Measurements from ENCODE around the gene SLC22A12.
"Not testable (repeated sequence)": the region's sequence is repeated elsewhere in the genome, so short reads cannot be mapped to it uniquely, and the experiment has no call there.

Gene SLC22A12

GRCh38 chr11:64591257-64592233, 525 bp downstream of the SLC22A12 start:
- H3K9me3 Mint-ChIP-seq, result peaks cover 15 to 17% of the 10 kb centered on the region in 2 donors
- no peak overlapping the region for H3K4me3 Mint-ChIP-seq
- H3K4me1 Mint-ChIP-seq, result peaks cover 2 to 3% of the 10 kb centered on the region in 2 donors
- no peak overlapping the region for H3K27ac Mint-ChIP-seq
- peaks cover 5 to 15% of the 10 kb centered on the region in 2 donors for H3K27me3 Mint-ChIP-seq
- no peak for DNase-seq
- peaks cover 0 to 2% of the 10 kb centered on the region in 2 donors for H3K36me3 Mint-ChIP-seq
- ATAC-seq (replicated peaks), result no peak

DNA sequence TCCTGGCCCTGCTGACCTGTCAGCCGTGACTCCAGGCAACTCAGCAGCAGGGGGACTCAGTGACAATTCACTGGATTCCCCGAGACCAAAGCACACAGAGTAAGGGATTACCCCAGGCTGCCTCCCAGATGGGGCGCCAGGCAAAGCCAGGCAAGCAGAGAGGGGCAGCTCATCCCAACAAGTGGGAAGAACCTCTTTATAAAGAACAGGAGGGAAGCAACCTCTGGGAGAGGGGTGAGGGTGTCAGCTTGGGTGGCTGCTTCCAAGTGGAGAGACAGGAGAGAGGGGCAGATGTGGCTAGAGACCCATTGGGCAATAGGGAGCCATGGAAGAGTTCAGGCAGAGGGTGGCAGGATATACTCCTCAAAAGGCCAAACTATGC, 1.2 kb downstream of the SLC22A12 start:
- no peaks in the 10 kb centered on the region for H3K4me1 Mint-ChIP-seq
- no peak overlapping the region for H3K4me3 Mint-ChIP-seq
- ATAC-seq (replicated peaks) (no peak), DNase-seq (no peak)
- peaks cover 0 to 2% of the 10 kb centered on the region in 2 donors for H3K36me3 Mint-ChIP-seq
- H3K9me3 Mint-ChIP-seq, result peaks cover 15 to 17% of the 10 kb centered on the region in 2 donors
- H3K27ac Mint-ChIP-seq, result no peak overlapping the region
- H3K27me3 Mint-ChIP-seq, result peaks cover 5 to 15% of the 10 kb centered on the region in 2 donors

DNA sequence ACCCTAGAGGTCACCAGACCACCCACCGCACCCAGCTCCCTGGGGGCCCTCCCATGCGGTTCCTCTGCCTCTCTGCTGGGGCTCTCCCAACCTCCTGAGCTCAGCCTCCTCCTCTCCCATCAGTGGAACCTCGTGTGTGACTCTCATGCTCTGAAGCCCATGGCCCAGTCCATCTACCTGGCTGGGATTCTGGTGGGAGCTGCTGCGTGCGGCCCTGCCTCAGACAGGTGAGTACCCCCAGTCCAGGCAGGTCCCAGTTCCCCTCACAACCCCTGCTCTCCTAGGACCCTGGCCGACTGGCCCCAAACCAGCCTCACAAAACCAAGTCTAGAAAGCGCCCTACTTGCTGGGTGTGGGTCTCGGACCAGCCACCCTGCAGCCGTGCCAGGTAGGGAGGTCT, 1.6 kb downstream of the SLC22A12 start:
- Mint-ChIP-seq H3K27me3 (peaks cover 5 to 15% of the 10 kb centered on the region in 2 donors), H3K9me3 (peaks cover 14 to 16% of the 10 kb centered on the region in 2 donors), H3K4me1 (no peaks in the 10 kb centered on the region), H3K36me3 (peaks cover 0 to 2% of the 10 kb centered on the region in 2 donors), H3K4me3 (no peak overlapping the region), H3K27ac (no peak overlapping the region)
- DNase-seq, result no peak
- ATAC-seq (replicated peaks), result no peak

- Mint-ChIP-seq H3K4me1 (no peaks in the 10 kb centered on the region), H3K4me3 (no peak overlapping the region), H3K36me3 (no peaks in the 10 kb centered on the region), H3K9me3 (peaks cover 7 to 8% of the 10 kb centered on the region in 2 donors), H3K27me3 (peaks cover 5 to 7% of the 10 kb centered on the region in 2 donors), H3K27ac (no peak overlapping the region)
- ATAC-seq (replicated peaks) (no peak), DNase-seq (no peak)
Measured at GRCh38 chr11:64593156-64594105, 2.4 kb downstream of the SLC22A12 start.

DNA sequence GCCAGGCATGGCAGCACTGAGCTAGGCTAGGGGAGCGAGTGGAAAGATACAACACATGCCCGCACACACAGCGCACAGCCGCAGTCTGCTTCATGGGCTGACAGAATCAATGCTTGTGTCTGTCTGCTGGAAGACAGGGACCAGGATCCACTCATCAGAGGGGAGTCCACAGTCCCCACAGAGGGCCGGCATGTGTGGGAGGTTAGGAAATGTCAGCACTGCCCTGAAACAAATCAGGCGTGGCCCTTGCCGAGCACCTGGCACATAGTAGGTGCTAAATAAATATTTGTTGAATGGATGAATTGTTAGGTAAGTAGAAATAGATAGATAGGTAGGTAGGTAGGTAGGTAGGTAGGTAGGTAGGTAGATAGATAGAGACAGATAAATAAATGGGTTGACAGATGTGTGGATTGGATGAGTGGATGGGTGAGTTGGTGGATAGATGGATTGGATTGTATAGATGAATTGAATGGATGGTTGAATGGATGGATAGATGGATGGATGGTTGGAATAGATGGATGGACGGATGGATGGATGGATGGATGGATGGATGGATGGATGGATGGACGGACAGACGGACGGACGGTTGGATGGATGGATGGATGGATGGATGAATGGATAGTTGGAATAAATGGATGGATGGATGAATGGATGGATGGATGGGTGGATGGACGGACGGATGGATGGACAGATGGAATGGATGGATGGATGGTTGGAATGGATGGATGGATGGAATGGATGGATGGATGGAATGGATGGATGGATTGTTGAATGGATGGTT, 3.3 kb downstream of the SLC22A12 start:
- peaks cover 1 to 2% of the 10 kb centered on the region in 2 donors for H3K9me3 Mint-ChIP-seq
- H3K27ac Mint-ChIP-seq, result no peak overlapping the region
- H3K36me3 Mint-ChIP-seq, result no peaks in the 10 kb centered on the region
- no peak overlapping the region for H3K4me3 Mint-ChIP-seq
- no peaks in the 10 kb centered on the region for H3K4me1 Mint-ChIP-seq
- DNase-seq (no peak), ATAC-seq (replicated peaks) (no peak)
- H3K27me3 Mint-ChIP-seq, result peaks cover 2% of the 10 kb centered on the region in 2 donors

DNA sequence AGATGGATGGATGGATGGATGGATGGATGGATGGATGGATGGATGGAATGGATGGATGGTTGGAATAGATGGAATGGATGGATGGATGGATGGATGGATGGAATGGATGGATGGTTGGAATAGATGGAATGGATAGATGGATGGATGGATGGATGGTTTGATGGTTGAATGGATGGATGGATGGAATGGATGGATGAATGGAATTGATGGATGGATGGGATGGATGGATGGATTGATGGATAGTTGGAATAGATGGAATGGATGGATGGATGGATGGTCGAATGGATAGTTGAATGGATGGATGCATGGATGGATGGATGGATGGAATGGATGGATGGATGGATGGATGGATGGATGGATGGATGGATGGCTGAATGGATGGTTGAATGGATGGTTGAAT, 4.9 kb downstream of the SLC22A12 start:
- H3K4me3 Mint-ChIP-seq; H3K4me1 Mint-ChIP-seq; ATAC-seq (replicated peaks); H3K27ac Mint-ChIP-seq; H3K27me3 Mint-ChIP-seq; DNase-seq; H3K9me3 Mint-ChIP-seq; H3K36me3 Mint-ChIP-seq: not testable (repeated sequence)

- H3K36me3 Mint-ChIP-seq, result no peaks in the 10 kb centered on the region
- no peak overlapping the region for H3K4me3 Mint-ChIP-seq
- no peak overlapping the region for H3K27ac Mint-ChIP-seq
- no peak for ATAC-seq (replicated peaks)
- H3K27me3 Mint-ChIP-seq, result no peaks in the 10 kb centered on the region
- DNase-seq, result no peak
- H3K4me1 Mint-ChIP-seq, result no peaks in the 10 kb centered on the region
- H3K9me3 Mint-ChIP-seq, result no peaks in the 10 kb centered on the region
Measured at GRCh38 chr11:64597671-64598101, 6.7 kb downstream of the SLC22A12 start.

- H3K27me3 Mint-ChIP-seq, result no peaks in the 10 kb centered on the region
- H3K9me3 Mint-ChIP-seq, result no peaks in the 10 kb centered on the region
- no peak for ATAC-seq (replicated peaks)
- H3K4me3 Mint-ChIP-seq, result no peak overlapping the region
- no peak for DNase-seq
- no peaks in the 10 kb centered on the region for H3K4me1 Mint-ChIP-seq
- no peak overlapping the region for H3K27ac Mint-ChIP-seq
- H3K36me3 Mint-ChIP-seq, result no peaks in the 10 kb centered on the region
Measured at GRCh38 chr11:64598106-64598796, 7.2 kb downstream of the SLC22A12 start.

- Mint-ChIP-seq H3K9me3 (no peaks in the 10 kb centered on the region), H3K4me3 (no peak overlapping the region), H3K27me3 (no peaks in the 10 kb centered on the region), H3K36me3 (no peaks in the 10 kb centered on the region), H3K4me1 (no peaks in the 10 kb centered on the region), H3K27ac (no peak overlapping the region)
- ATAC-seq (replicated peaks) (no peak), DNase-seq (no peak)
Measured at GRCh38 chr11:64598797-64599697, 8.0 kb downstream of the SLC22A12 start.

- no peak for DNase-seq
- H3K27me3 Mint-ChIP-seq, result peaks cover 0 to 6% of the 10 kb centered on the region in 2 donors
- H3K4me3 Mint-ChIP-seq, result no peak overlapping the region
- no peak overlapping the region for H3K27ac Mint-ChIP-seq
- no peaks in the 10 kb centered on the region for H3K36me3 Mint-ChIP-seq
- no peaks in the 10 kb centered on the region for H3K4me1 Mint-ChIP-seq
- ATAC-seq (replicated peaks), result no peak
- H3K9me3 Mint-ChIP-seq, result no peaks in the 10 kb centered on the region
Measured at GRCh38 chr11:64599698-64600211, 8.7 kb downstream of the SLC22A12 start.

DNA sequence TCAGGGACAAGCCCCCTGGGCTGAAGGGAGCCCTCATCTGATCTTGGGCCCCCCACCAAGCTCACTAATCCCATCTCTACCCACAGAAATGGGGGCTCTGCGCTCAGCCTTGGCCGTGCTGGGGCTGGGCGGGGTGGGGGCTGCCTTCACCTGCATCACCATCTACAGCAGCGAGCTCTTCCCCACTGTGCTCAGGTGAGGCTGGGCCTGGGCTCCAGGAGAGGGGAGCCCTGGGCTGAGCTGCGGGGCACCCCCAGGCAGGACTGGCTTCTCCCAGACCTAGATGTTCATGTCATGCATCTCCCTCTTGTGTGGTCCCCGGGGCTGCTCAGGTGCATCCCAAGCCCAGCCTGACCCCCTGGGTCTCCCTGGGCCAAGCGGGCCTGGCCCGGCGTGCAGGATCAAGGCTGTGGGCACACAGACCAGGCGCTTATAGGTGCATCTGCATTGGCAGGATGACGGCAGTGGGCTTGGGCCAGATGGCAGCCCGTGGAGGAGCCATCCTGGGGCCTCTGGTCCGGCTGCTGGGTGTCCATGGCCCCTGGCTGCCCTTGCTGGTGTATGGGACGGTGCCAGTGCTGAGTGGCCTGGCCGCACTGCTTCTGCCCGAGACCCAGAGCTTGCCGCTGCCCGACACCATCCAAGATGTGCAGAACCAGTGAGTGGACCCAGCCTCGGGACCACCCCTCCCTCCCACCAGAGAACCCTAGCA, 9.4 kb downstream of the SLC22A12 start:
- peaks cover 0 to 9% of the 10 kb centered on the region in 2 donors for H3K27me3 Mint-ChIP-seq
- DNase-seq (no peak), ATAC-seq (replicated peaks) (no peak)
- no peaks in the 10 kb centered on the region for H3K36me3 Mint-ChIP-seq
- H3K4me1 Mint-ChIP-seq, result no peaks in the 10 kb centered on the region
- no peak overlapping the region for H3K27ac Mint-ChIP-seq
- H3K9me3 Mint-ChIP-seq, result no peaks in the 10 kb centered on the region
- no peak overlapping the region for H3K4me3 Mint-ChIP-seq

Measured in stimulated activated naive B cell treated with anti-CD40 and anti-IgM and Interleukin-4, amounts not matched to agents 10 μg/mL and 1 μg/mL and 100 μg/mL, for 72 hours (primary cell).